PC-9 (cell line): ENCODE measurements around the gene ARHGAP33. TPM values are rescaled to one million over a fixed set of nuclear protein-coding genes. Genes with fewer than 3 reads are reported as not detected.

Source experiments
- BruUV-seq: library from RNA; stranded (reverse); fragments of 400-500 nt; replicated peaks from 2 replicates; lab custom pipeline; 2021; lab: Mats Ljungman, UMichigan
- CTCF ChIA-PET: fragments of 300-600 bp; sonication (Branson Sonifier 250); formaldehyde crosslinking; loops from one replicate; lab custom pipeline; 2022; ENCODE audit warnings: antibody characterized with exemption; lab: Charles Lee
- POLR2A ChIA-PET: fragments of 300-600 bp; sonication (Branson Sonifier 250); formaldehyde crosslinking; loops from one replicate; lab custom pipeline; 2022; ENCODE audit warnings: antibody characterized with exemption; ENCODE audit not compliant: unreplicated experiment; lab: Charles Lee
- DNase-seq, 2 experiments: peaks; one replicate each; pipeline versions ENCODE4 v3.0.0 to v3.0.0-alpha.2; 2015 to 2022; ENCODE audit warnings: mixed read lengths in 1 of 2
- H2AFZ ChIP-seq: fragments of 200-600 bp; sonication (generic); 2 replicates; pipeline ENCODE4 v1.8.1; 2017; ENCODE audit warnings: antibody characterized with exemption
- H3F3A ChIP-seq: fragments of 200-600 bp; sonication (generic); 2 replicates; pipeline ENCODE4 v1.8.1; 2017; ENCODE audit warnings: antibody characterized with exemption, mild to moderate bottlenecking, low read depth; ENCODE audit not compliant: insufficient read depth
- H3K27ac ChIP-seq: fragments of 200-600 bp; sonication (generic); 2 replicates; pipeline ENCODE4 v1.6.1; 2016; ENCODE audit warnings: mixed run types
- H3K27me3 ChIP-seq: fragments of 200-600 bp; sonication (generic); 2 replicates; pipeline ENCODE4 v1.6.1; 2016; ENCODE audit warnings: low read depth, mixed run types; ENCODE audit not compliant: insufficient read depth
- H3K36me3 ChIP-seq: fragments of 200-600 bp; sonication (generic); 2 replicates; pipeline ENCODE4 v1.6.1; 2016; ENCODE audit warnings: low read depth, mixed run types
- H3K4me1 ChIP-seq: fragments of 200-600 bp; sonication (generic); replicated peaks from 2 replicates; pipeline ENCODE4 v1.6.1; 2016; ENCODE audit warnings: mixed run types; ENCODE audit not compliant: insufficient read depth
- H3K4me2 ChIP-seq: fragments of 200-600 bp; sonication (generic); 2 replicates; pipeline ENCODE4 v1.6.1; 2017; ENCODE audit warnings: mixed run types
- H3K4me3 ChIP-seq: fragments of 200-600 bp; sonication (generic); 2 replicates; pipeline ENCODE4 v1.6.1; 2016; ENCODE audit warnings: mixed run types
- H3K79me2 ChIP-seq: fragments of 200-600 bp; sonication (generic); 2 replicates; pipeline ENCODE4 v1.6.1; 2017; ENCODE audit warnings: low read depth, mixed run types
- H3K9me2 ChIP-seq: fragments of 200-600 bp; sonication (generic); 2 replicates; pipeline ENCODE4 v1.8.1; 2017; ENCODE audit warnings: mild to moderate bottlenecking; ENCODE audit not compliant: insufficient read depth
- H3K9me3 ChIP-seq: fragments of 200-600 bp; sonication (generic); 2 replicates; pipeline ENCODE4 v1.8.1; 2016; ENCODE audit warnings: low read depth; ENCODE audit not compliant: insufficient read depth
- H4K20me1 ChIP-seq: fragments of 200-600 bp; sonication (generic); 2 replicates; pipeline ENCODE4 v1.8.1; 2017; ENCODE audit not compliant: insufficient read depth
- EZH2 ChIP-seq: fragments of 200-600 bp; sonication (generic); IDR thresholded peaks from 2 replicates; pipeline ENCODE4 v1.8.0; 2017; ENCODE audit warnings: antibody characterized with exemption, low read depth
- intact Hi-C: fragments of 100-400 bp; cut with micrococcal nuclease; formaldehyde crosslinking; loops from one replicate; pipeline ENCODE4 v1.10.0; 2022; ENCODE audit not compliant: unreplicated experiment
- total RNA-seq: library from RNA; stranded (reverse); gene quantifications from 2 replicates; pipeline ENCODE4 v1.2.3, GENCODE V29; 2021
- TF ChIP-seq, protein P1 (sequence below): fragments of 200-600 bp; sonication (generic); conservative IDR thresholded peaks from 2 replicates; pipeline ENCODE4 v1.6.1; 2017; ENCODE audit warnings: mixed run types, antibody characterized with exemption, mild to moderate bottlenecking, moderate library complexity

The ARHGAP33 gene
- total RNA-seq, 1 experiment from 2014 or later, result 21.3 TPM

DNA sequence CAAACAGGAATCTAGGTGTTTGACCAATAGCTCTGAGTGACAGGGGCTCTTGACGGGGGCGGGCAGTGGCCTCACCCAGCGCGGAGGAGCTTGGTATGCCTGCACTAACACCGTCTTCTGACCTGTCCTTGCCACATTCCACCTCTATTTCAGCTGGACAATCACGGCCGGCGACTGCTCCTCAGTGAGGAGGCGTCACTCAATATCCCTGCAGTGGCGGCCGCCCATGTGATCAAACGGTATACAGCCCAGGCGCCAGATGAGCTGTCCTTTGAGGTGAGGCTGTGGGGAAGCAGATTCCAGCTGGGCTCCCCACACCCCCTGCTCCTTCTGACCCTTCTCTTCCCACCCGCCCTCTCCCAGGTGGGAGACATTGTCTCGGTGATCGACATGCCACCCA lies 4.7 kb downstream of the ARHGAP33 start:
- BruUV-seq, result no TSS peak
- intact Hi-C loops, result no loop called here
- POLR2A ChIA-PET, result no interaction called here

DNA sequence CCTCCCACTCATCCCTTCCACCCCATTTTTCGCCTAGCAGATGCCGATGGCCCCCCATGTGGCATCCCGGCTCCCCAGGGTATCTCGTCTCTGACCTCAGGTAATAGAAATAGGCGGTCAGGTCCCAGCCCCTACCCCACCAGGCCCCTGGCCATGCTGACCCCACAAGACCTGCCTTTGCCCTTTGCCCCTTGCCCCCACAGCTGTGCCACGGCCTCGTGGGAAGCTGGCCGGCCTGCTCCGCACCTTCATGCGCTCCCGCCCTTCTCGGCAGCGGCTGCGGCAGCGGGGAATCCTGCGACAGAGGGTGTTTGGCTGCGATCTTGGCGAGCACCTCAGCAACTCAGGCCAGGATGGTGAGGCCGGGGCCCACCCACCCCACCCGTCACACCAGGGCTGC lies 5.4 kb downstream of the ARHGAP33 start:
- intact Hi-C loops, result no loop called here
- BruUV-seq, result no TSS peak
- no peaks in the 10 kb centered on the region for H3K79me2 ChIP-seq
- H3K9me3 ChIP-seq, result no peaks in the 10 kb centered on the region
- no peaks in the 10 kb centered on the region; the same call in 1 of the 2 replicates for H3K27me3 ChIP-seq
- ChIA-PET POLR2A (no interaction called here), CTCF (no interaction called here)
- H3K27ac ChIP-seq, result no peak overlapping the region
- H2AFZ ChIP-seq, result no peak overlapping the region
- H3K36me3 ChIP-seq, result no peaks in the 10 kb centered on the region
- H3K4me2 ChIP-seq, result no peak overlapping the region
- no peaks in the 10 kb centered on the region for H3K4me1 ChIP-seq
- DNase-seq, result no peak
- H4K20me1 ChIP-seq, result no peaks in the 10 kb centered on the region
- no peak overlapping the region for H3K4me3 ChIP-seq
- TF ChIP-seq EZH2, result no peak
- TF ChIP-seq, protein P1, sequence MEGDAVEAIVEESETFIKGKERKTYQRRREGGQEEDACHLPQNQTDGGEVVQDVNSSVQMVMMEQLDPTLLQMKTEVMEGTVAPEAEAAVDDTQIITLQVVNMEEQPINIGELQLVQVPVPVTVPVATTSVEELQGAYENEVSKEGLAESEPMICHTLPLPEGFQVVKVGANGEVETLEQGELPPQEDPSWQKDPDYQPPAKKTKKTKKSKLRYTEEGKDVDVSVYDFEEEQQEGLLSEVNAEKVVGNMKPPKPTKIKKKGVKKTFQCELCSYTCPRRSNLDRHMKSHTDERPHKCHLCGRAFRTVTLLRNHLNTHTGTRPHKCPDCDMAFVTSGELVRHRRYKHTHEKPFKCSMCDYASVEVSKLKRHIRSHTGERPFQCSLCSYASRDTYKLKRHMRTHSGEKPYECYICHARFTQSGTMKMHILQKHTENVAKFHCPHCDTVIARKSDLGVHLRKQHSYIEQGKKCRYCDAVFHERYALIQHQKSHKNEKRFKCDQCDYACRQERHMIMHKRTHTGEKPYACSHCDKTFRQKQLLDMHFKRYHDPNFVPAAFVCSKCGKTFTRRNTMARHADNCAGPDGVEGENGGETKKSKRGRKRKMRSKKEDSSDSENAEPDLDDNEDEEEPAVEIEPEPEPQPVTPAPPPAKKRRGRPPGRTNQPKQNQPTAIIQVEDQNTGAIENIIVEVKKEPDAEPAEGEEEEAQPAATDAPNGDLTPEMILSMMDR, result no peak
- no peaks in the 10 kb centered on the region for H3K9me2 ChIP-seq
- H3F3A ChIP-seq, result 0 out of 2 replicates have a peak, but pooled peaks cover 9% of the 10 kb centered on the region

More for the DNA sequence above, 4.7 kb downstream of the ARHGAP33 start:
- no peak for TF ChIP-seq EZH2
- TF ChIP-seq, protein P1, result no peak
- Histone ChIP-seq H3K4me3 (no peak overlapping the region), H3K4me2 (no peak overlapping the region), H2AFZ (no peak overlapping the region), H3K9me2 (no peaks in the 10 kb centered on the region), H3K27me3 (no peaks in the 10 kb centered on the region; the same call in 1 of the 2 replicates), H3K36me3 (no peaks in the 10 kb centered on the region), H3F3A (0 out of 2 replicates have a peak, but pooled peaks cover 9% of the 10 kb centered on the region), H4K20me1 (no peaks in the 10 kb centered on the region), H3K27ac (no peak overlapping the region), H3K4me1 (no peaks in the 10 kb centered on the region), H3K9me3 (no peaks in the 10 kb centered on the region), H3K79me2 (no peaks in the 10 kb centered on the region)
- CTCF ChIA-PET, result no interaction called here
- DNase-seq, result no peak

DNA sequence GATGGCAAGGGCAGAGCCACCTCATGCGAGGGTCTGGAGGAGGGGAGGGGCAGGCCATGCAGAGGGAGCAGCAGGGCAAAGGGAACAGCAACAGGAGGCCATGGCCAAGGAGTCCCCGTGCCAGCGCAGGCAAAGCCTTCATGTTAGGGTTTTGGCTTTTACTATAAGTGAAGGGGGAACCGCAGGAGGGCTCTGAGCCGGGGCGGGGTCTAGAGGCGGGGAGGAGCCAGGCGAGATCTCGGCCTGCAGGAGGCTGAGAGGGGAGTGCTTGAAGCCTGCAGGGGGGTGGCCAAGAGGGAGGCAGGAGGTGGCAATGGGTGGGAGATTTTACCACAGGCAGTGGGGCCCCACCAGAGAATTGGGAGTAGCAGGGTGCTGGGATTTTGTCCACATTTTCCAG lies 6.3 kb downstream of the ARHGAP33 start:
- CTCF ChIA-PET, result no interaction called here
- no peak overlapping the region for H2AFZ ChIP-seq
- H3K4me2 ChIP-seq, result no peak overlapping the region
- H3F3A ChIP-seq, result 0 out of 2 replicates have a peak, but pooled peaks cover 4% of the 10 kb centered on the region
- H3K79me2 ChIP-seq, result no peaks in the 10 kb centered on the region
- intact Hi-C loops, result no loop called here
- no peak overlapping the region for H3K4me3 ChIP-seq
- no peaks in the 10 kb centered on the region for H3K9me2 ChIP-seq
- no TSS peak for BruUV-seq
- TF ChIP-seq, protein P1, result no peak
- no peak for TF ChIP-seq EZH2
- no peaks in the 10 kb centered on the region for H3K4me1 ChIP-seq
- no peak overlapping the region for H3K27ac ChIP-seq
- H3K36me3 ChIP-seq, result no peaks in the 10 kb centered on the region
- H4K20me1 ChIP-seq, result no peaks in the 10 kb centered on the region
- POLR2A ChIA-PET, result no interaction called here
- no peak for DNase-seq
- no peaks in the 10 kb centered on the region; the same call in 1 of the 2 replicates for H3K27me3 ChIP-seq
- no peaks in the 10 kb centered on the region for H3K9me3 ChIP-seq
